ENCODE data around the gene EID3.

DNA sequence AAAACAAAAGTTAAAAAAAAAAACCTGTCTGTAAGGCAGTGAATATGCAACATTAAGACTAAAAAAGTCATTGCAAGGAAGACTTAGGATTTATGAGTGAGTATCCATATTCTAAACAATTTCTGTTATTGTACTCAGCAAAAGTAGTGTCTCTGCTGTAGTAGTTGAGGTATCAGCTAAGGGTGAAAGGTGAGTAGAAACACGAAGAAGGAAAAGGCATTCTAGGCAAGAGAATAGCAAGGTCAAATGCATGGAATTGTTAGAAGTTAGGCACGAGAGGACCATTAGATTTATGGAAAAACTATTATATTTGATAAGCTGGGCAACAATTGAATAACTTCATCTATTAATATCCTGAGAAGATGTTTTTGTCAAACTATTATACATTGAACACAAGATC is 1.8 kb downstream of the EID3 start:
- TF ChIP-seq POLR2A (IDR thresholded peaks at IDR 0.05; ENCODE audit: low read length) (no peak), GATA1 (IDR thresholded peaks at IDR 0.05; ENCODE audit: low read depth, low read length) (no peak)

Data from erythroblast (primary cell).